Hepatocyte (in vitro differentiated cells): ENCODE measurements around the gene ASB2. TPM values are rescaled to one million over a fixed set of nuclear protein-coding genes. Genes with fewer than 3 reads are reported as not detected.

ENCODE experiments used
- DNase-seq: peaks from one replicate; pipeline ENCODE4 v3.0.0-alpha.2; 2016; ENCODE audit warnings: low spot score
- H2AFZ ChIP-seq: fragments of 200-600 bp; sonication (generic); 2 replicates; pipeline ENCODE4 v1.6.0; 2016; ENCODE audit warnings: antibody characterized with exemption, mild to moderate bottlenecking
- H3K27ac ChIP-seq: fragments of 200-600 bp; sonication (generic); 2 replicates; pipeline ENCODE4 v1.5.1; 2016; ENCODE audit warnings: mild to moderate bottlenecking
- H3K27me3 ChIP-seq: fragments of 200-600 bp; sonication (generic); 2 replicates; pipeline ENCODE4 v1.6.1; 2016
- H3K36me3 ChIP-seq: fragments of 200-600 bp; sonication (generic); replicated peaks from 2 replicates; pipeline ENCODE4 v1.5.1; 2016; ENCODE audit warnings: low read depth; ENCODE audit not compliant: insufficient read depth
- H3K4me1 ChIP-seq: fragments of 200-600 bp; sonication (generic); 2 replicates; pipeline ENCODE4 v1.5.1; 2016; ENCODE audit warnings: mild to moderate bottlenecking, moderate library complexity; ENCODE audit not compliant: insufficient read depth
- H3K4me2 ChIP-seq: fragments of 200-600 bp; sonication (generic); 2 replicates; pipeline ENCODE4 v1.6.0; 2016
- H3K4me3 ChIP-seq: fragments of 200-600 bp; sonication (generic); 2 replicates; pipeline ENCODE4 v1.5.1; 2016; ENCODE audit warnings: mild to moderate bottlenecking
- H3K79me2 ChIP-seq: fragments of 200-600 bp; sonication (generic); 2 replicates; pipeline ENCODE4 v1.6.0; 2017; ENCODE audit warnings: mild to moderate bottlenecking
- H3K9me2 ChIP-seq: fragments of 200-600 bp; sonication (generic); replicated peaks from 2 replicates; pipeline ENCODE4 v1.6.0; 2017; ENCODE audit warnings: mild to moderate bottlenecking; ENCODE audit not compliant: insufficient read depth
- H3K9me3 ChIP-seq: fragments of 200-600 bp; sonication (generic); 2 replicates; pipeline ENCODE4 v1.5.1; 2016; ENCODE audit warnings: low read depth, mild to moderate bottlenecking
- H4K20me1 ChIP-seq: fragments of 200-600 bp; sonication (generic); 2 replicates; pipeline ENCODE4 v1.6.0; 2016; ENCODE audit warnings: mild to moderate bottlenecking; ENCODE audit not compliant: insufficient read depth, poor library complexity, severe bottlenecking
- EZH2 ChIP-seq: fragments of 200-600 bp; sonication (generic); IDR thresholded peaks from 2 replicates; pipeline ENCODE4 v1.6.1; 2016; ENCODE audit warnings: antibody characterized with exemption, mild to moderate bottlenecking, borderline replicate concordance
- EZH2phosphoT487 ChIP-seq: fragments of 200-600 bp; sonication (generic); IDR thresholded peaks from one replicate; pipeline ENCODE4 v1.6.1; 2018; ENCODE audit warnings: antibody characterized with exemption, mild to moderate bottlenecking, low read depth, moderate library complexity; ENCODE audit not compliant: unreplicated experiment, severe bottlenecking
- WGBS: methylation state at CpG from one replicate; pipeline ENCODE4 v1.1.6; 2016; ENCODE audit warnings: low lambda C conversion rate; ENCODE audit errors: missing lambda C conversion rate; 5-methylcytosine and 5-hydroxymethylcytosine counted together
- polyA plus RNA-seq: library from polyadenylated mRNA; unstranded; fragments of >200 nt; fragmentation: Nextera tagmentation; extraction: Ambion mirVana; gene quantifications from 2 replicates; pipeline ENCODE4 v1.2.1, GENCODE V29; 2016
- total RNA-seq: library from RNA; depleted of rRNA; stranded (reverse); fragments of >200 nt; gene quantifications from 2 replicates; pipeline ENCODE4 v1.2.3, GENCODE V29; 2014
- TF ChIP-seq, protein P1 (sequence below): fragments of 200-600 bp; sonication (generic); IDR thresholded peaks from 2 replicates; pipeline ENCODE4 v1.5.1; 2016; ENCODE audit warnings: antibody characterized with exemption, mild to moderate bottlenecking; ENCODE audit not compliant: poor library complexity

The ASB2 gene
- total and polyA plus RNA-seq, 2 experiments from 2014 or later: 0.27 to 0.53 TPM

DNA sequence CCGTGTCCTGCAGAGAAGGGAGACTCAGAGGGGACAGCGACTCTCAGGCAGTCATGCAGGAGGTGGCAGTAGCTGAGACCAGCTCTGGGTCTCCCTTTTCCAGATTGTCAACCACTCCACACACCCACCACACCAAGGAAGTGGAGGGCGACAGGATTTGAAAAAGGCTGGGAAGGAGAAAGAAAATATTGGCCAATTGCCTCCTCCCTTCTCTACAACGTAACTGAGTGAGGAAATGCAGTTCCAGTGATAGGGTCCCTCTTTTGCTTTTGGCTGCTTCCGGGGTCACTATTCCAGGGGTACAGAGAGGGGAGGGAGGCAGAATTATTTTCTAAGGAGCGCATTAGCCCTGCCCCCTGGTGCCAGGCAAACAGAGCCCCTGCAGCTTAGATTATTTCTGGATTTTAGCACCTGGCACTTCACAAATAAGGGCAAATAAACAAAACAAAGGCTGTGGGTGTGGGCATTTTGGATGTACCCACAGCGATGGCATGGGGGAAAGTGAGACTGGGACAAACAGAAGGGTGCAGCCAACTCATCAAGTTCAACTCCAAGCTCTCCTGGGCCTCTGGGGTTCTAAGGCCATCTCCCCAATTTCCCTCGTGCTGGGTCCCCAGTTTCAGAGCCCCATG is 20.4 kb downstream of the ASB2 start:
- H3K27ac ChIP-seq: no peak overlapping the region

DNA sequence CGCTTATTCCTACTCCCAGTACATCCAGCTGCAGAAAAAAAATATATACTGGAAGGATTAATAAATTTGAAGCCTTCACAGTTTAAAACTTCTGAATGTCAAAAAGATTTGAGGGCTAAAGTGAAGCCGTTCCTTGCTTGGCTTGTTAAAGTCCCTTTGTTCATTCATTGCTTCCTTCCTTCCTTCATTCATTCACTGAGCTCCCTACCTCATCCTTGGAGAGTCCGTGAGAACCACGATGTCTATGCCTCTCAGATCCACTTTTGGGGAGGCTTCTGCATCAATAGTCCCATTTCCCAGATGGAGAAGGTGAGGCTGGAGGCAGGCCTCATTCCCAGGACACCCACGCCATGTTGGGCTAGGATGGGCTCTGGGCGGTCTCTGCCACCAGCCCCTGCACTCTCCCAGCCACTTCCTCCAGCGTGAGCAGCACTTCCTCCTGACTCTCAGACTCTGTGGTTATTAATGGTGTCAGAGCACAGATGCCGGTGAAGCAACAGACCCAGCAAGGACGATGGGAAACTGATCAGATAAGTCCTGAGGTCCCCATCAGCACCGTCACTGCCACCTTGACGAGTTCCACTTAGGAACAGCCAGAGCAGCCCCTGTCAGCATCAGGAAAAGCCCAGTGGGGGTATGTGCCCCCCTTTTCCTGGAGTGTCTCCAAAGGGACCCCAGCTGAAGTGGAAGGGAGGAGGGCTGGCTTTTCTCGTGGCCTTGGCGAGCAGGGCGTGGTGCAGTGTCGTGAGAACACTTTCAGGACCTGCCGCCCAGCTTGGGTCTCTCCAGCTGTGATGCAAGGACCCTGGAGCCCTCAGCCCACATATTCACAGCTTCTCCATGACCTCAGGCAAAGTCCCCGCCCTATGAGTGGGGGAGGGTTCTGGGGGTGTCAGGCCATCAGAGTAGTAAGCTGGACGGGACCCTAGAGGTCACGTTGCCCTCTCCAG is 21.2 kb downstream of the ASB2 start:
- Histone ChIP-seq H3K9me2 (no peaks in the 10 kb centered on the region), H3K36me3 (no peaks in the 10 kb centered on the region), H3K79me2 (no peaks in the 10 kb centered on the region), H3K27ac (no peak overlapping the region), H3K27me3 (no peaks in the 10 kb centered on the region), H3K4me3 (no peak overlapping the region), H4K20me1 (no peaks in the 10 kb centered on the region), H3K4me1 (peaks cover 14% of the 10 kb centered on the region), H3K9me3 (no peaks in the 10 kb centered on the region), H3K4me2 (no peak overlapping the region), H2AFZ (no peak overlapping the region)
- WGBS: 67% methylated on average over 19 of the region's 19 CpGs
- no peak for DNase-seq
- TF ChIP-seq, protein P1, sequence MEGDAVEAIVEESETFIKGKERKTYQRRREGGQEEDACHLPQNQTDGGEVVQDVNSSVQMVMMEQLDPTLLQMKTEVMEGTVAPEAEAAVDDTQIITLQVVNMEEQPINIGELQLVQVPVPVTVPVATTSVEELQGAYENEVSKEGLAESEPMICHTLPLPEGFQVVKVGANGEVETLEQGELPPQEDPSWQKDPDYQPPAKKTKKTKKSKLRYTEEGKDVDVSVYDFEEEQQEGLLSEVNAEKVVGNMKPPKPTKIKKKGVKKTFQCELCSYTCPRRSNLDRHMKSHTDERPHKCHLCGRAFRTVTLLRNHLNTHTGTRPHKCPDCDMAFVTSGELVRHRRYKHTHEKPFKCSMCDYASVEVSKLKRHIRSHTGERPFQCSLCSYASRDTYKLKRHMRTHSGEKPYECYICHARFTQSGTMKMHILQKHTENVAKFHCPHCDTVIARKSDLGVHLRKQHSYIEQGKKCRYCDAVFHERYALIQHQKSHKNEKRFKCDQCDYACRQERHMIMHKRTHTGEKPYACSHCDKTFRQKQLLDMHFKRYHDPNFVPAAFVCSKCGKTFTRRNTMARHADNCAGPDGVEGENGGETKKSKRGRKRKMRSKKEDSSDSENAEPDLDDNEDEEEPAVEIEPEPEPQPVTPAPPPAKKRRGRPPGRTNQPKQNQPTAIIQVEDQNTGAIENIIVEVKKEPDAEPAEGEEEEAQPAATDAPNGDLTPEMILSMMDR: no peak
- TF ChIP-seq EZH2phosphoT487 (no peak), EZH2 (no peak)

More for the DNA sequence above, 20.4 kb downstream of the ASB2 start:
- no peak for DNase-seq
- Histone ChIP-seq H3K4me1 (peaks cover 19% of the 10 kb centered on the region), H3K79me2 (no peaks in the 10 kb centered on the region), H2AFZ (no peak overlapping the region), H3K9me3 (no peaks in the 10 kb centered on the region), H3K27me3 (no peaks in the 10 kb centered on the region), H4K20me1 (no peaks in the 10 kb centered on the region), H3K36me3 (no peaks in the 10 kb centered on the region), H3K4me3 (no peak overlapping the region), H3K9me2 (no peaks in the 10 kb centered on the region), H3K4me2 (no peak overlapping the region)
- no peak for TF ChIP-seq EZH2
- TF ChIP-seq EZH2phosphoT487: no peak
- TF ChIP-seq, protein P1: no peak
- WGBS: 76% methylated on average over 8 of the region's 8 CpGs

DNA sequence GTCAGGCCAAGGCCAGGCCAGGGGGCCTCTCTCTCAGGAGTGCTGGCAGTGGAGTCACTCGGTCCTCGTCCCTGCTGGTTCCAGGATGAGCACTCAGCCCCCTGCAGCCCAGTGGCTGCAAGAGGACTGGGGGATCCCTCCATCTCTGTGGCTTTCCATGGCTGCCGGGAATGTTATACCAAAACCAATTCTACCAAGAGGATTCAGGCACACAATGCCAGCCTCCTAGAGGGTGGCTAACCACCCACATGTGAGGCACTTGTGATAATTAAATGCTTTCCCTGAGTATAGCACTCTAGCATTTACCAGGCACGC is 21.9 kb downstream of the ASB2 start:
- 96% methylated on average over 4 of the region's 4 CpGs for WGBS
- TF ChIP-seq, protein P1: no peak
- TF ChIP-seq EZH2phosphoT487: no peak
- no peak for TF ChIP-seq EZH2
- H3K4me3 ChIP-seq: no peak overlapping the region

More for the DNA sequence above, 21.9 kb downstream of the ASB2 start:
- no peak for DNase-seq
- Histone ChIP-seq H3K27me3 (no peaks in the 10 kb centered on the region), H3K4me2 (no peak overlapping the region), H3K4me1 (peaks cover 9% of the 10 kb centered on the region), H3K36me3 (no peaks in the 10 kb centered on the region), H3K9me3 (no peaks in the 10 kb centered on the region), H2AFZ (no peak overlapping the region), H3K27ac (no peak overlapping the region), H3K79me2 (no peaks in the 10 kb centered on the region), H4K20me1 (no peaks in the 10 kb centered on the region), H3K9me2 (no peaks in the 10 kb centered on the region)
